ENCODE results near the gene DNMT3A. TPM values are rescaled to one million over a fixed set of nuclear protein-coding genes. Genes with fewer than 3 reads are reported as not detected.
A peak's percentile ranks its signal among the peaks of the same experiment; 100 is the strongest.

Gene DNMT3A
- total and polyA plus RNA-seq, 2 donors (not counting 1 experiment from before 2014, with no cell fraction given) = 8.9 to 24.5 TPM

DNA sequence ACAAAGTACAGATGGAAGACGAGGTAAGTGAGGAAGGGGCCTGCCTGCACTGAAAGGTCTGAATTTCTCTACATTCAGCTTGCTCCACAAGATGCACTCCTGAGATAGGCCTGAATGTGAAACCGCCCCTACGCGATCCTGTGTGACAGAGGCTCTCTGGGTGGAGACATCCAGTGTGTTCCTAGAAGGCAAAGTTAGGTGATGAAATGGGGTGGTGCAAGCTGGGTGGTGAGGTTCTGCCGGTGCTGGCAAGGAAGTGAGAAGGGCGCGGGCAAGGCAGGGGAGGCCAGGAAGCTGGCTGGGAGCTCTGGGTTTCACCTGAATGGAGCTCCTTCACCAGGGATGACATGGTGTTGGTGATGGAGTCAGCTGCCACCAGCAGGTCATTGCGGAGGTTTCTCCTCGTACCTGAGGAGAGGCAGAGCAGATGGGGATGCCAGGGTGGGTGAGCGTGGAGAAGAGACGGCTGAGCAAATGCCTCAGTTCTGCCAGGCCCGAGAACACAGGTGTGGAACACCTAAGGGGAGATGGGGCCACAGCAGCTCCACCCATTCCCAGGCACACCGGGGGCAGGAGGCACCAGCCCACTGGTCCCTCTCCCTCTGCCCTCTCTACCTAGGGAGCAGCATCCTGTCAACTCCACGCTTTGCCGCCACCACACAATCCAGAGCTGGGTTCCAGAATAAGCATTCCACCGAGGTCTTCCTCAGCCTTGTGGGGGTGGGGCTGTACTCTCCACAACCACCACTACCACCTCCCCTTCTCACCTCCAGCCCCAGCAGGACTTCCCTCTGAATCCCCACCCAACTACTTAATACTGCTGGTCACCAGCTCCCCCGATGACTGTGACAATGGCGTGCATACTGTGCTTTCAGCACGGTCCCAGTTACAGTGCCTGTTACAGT lies 45.5 kb upstream of the DNMT3A start:
- WGBS (ENCODE audit: insufficient coverage) = 93% methylated on average over 17 of the region's 19 CpGs
- no peak overlapping the region for H3K27ac ChIP-seq (ENCODE audit: low read length in 2 of 2)
- no peaks in the 10 kb centered on the region for H3K9me3 ChIP-seq (ENCODE audit: control extremely low read depth in 1 of 3, control insufficient read depth in 2 of 3, insufficient read depth in 1 of 3, low read length in 2 of 3)
- H3K4me1 ChIP-seq (ENCODE audit: control insufficient read depth in 2 of 2, insufficient read depth in 2 of 2, low read length in 2 of 2) = peaks cover 4 to 23% of the 10 kb centered on the region in 2 donors
- intact Hi-C loops (cut with micrococcal nuclease) = no loop called here
- ATAC-seq (ENCODE audit: low read depth) (no peak), DNase-seq (no peak)
- CTCF ChIA-PET = interaction anchor here (0.9 to 5.5 kb wide), 4 partner anchors 11 to 25 kb away, joined by 3 to 30 read pairs (median 4); no protein-coding TSS in a partner anchor
- H4K20me1 ChIP-seq (ENCODE audit: control insufficient read depth, insufficient read depth, low read length, poor library complexity, severe bottlenecking) = no peaks in the 10 kb centered on the region
- H3K27me3 Mint-ChIP-seq = no peaks in the 10 kb centered on the region
- TF ChIP-seq, protein P1, sequence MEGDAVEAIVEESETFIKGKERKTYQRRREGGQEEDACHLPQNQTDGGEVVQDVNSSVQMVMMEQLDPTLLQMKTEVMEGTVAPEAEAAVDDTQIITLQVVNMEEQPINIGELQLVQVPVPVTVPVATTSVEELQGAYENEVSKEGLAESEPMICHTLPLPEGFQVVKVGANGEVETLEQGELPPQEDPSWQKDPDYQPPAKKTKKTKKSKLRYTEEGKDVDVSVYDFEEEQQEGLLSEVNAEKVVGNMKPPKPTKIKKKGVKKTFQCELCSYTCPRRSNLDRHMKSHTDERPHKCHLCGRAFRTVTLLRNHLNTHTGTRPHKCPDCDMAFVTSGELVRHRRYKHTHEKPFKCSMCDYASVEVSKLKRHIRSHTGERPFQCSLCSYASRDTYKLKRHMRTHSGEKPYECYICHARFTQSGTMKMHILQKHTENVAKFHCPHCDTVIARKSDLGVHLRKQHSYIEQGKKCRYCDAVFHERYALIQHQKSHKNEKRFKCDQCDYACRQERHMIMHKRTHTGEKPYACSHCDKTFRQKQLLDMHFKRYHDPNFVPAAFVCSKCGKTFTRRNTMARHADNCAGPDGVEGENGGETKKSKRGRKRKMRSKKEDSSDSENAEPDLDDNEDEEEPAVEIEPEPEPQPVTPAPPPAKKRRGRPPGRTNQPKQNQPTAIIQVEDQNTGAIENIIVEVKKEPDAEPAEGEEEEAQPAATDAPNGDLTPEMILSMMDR (IDR thresholded peaks at IDR 0.05) = no peak
- TF ChIP-seq EZH2 (IDR thresholded peaks at IDR 0.05; ENCODE audit: borderline replicate concordance, insufficient read depth, low read depth, low read length, poor library complexity, severe bottlenecking) = no peak
- H3K36me3 ChIP-seq (replicated peaks in 1 of 2; ENCODE audit: control extremely low read depth in 1 of 2, control insufficient read depth in 1 of 2, extremely low read depth in 1 of 2, insufficient read depth in 2 of 2, low read length in 1 of 2) = peaks cover 0 to 5% of the 10 kb centered on the region in 2 experiments
- no peak overlapping the region for H3K4me3 ChIP-seq (ENCODE audit: control extremely low read depth in 1 of 5, extremely low read depth in 1 of 5, insufficient read depth in 1 of 5, low read depth in 2 of 5, low read length in 4 of 5)
- H3K79me2 ChIP-seq (ENCODE audit: control insufficient read depth, insufficient read depth, low read length) = no peaks in the 10 kb centered on the region
- H3K4me2 ChIP-seq (replicated peaks; ENCODE audit: low read depth, low read length, poor library complexity, severe bottlenecking) = peak overlapping the region; percentile 58
- no peaks in the 10 kb centered on the region for H3K9me3 Mint-ChIP-seq (ENCODE audit: insufficient read depth)
- peaks cover 29% of the 10 kb centered on the region for H3K4me1 Mint-ChIP-seq
- H2AFZ ChIP-seq (ENCODE audit: insufficient read depth, low read depth, low read length, poor library complexity, severe bottlenecking) = no peak overlapping the region
- POLR2A ChIA-PET = interaction anchor here (1.1 to 1.4 kb wide), 2 partner anchors 10 to 32 kb away, joined by 5 to 8 read pairs; no protein-coding TSS in a partner anchor
- H3K4me3 Mint-ChIP-seq = peak overlapping the region; percentile 57
- H3K27me3 ChIP-seq (replicated peaks in 1 of 4; ENCODE audit: control extremely low read depth in 1 of 4, control insufficient read depth in 3 of 4, insufficient read depth in 4 of 4, low read length in 3 of 4) = no peaks in the 10 kb centered on the region
- no peak overlapping the region for H3K9ac ChIP-seq (ENCODE audit: low read length)
- H3K27ac Mint-ChIP-seq = no peak overlapping the region

DNA sequence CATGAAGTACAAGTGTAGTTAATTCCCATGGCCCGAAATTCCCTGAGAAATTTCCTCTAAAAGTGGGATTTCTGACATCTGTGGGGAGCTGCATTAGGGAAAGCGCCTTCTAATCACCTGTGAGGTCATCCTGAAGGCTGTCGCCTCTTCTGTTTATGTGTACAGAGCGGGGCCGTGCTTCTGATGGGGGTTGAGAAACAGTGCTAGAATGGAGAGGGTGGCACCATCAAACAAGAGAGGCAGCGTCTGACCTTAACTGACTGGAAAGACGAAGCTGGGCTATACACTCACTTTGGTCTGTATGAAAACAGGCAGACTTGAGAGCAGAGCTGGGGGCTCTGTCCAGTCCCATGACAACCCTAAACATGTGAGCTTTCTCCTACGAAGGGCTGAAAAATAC lies 44.2 kb upstream of the DNMT3A start:
- peaks cover 29% of the 10 kb centered on the region for H3K4me1 Mint-ChIP-seq
- no peak overlapping the region for H3K4me3 ChIP-seq (ENCODE audit: control extremely low read depth in 1 of 5, extremely low read depth in 1 of 5, insufficient read depth in 1 of 5, low read depth in 2 of 5, low read length in 4 of 5)
- no peaks in the 10 kb centered on the region for H4K20me1 ChIP-seq (ENCODE audit: control insufficient read depth, insufficient read depth, low read length, poor library complexity, severe bottlenecking)
- no peak overlapping the region for H3K4me3 Mint-ChIP-seq
- ATAC-seq (ENCODE audit: low read depth) (no peak), DNase-seq (no peak)
- H3K27me3 Mint-ChIP-seq = no peaks in the 10 kb centered on the region
- peaks cover 4 to 23% of the 10 kb centered on the region in 2 donors for H3K4me1 ChIP-seq (ENCODE audit: control insufficient read depth in 2 of 2, insufficient read depth in 2 of 2, low read length in 2 of 2)
- no peak for TF ChIP-seq EZH2 (IDR thresholded peaks at IDR 0.05; ENCODE audit: borderline replicate concordance, insufficient read depth, low read depth, low read length, poor library complexity, severe bottlenecking)
- TF ChIP-seq, protein P1 (IDR thresholded peaks at IDR 0.05) = no peak
- no peak overlapping the region for H3K4me2 ChIP-seq (replicated peaks; ENCODE audit: low read depth, low read length, poor library complexity, severe bottlenecking)
- no peak overlapping the region for H3K27ac Mint-ChIP-seq
- peaks cover 0 to 5% of the 10 kb centered on the region in 2 experiments for H3K36me3 ChIP-seq (replicated peaks in 1 of 2; ENCODE audit: control extremely low read depth in 1 of 2, control insufficient read depth in 1 of 2, extremely low read depth in 1 of 2, insufficient read depth in 2 of 2, low read length in 1 of 2)
- H3K27me3 ChIP-seq (replicated peaks in 1 of 4; ENCODE audit: control extremely low read depth in 1 of 4, control insufficient read depth in 3 of 4, insufficient read depth in 4 of 4, low read length in 3 of 4) = no peaks in the 10 kb centered on the region
- POLR2A ChIA-PET = interaction anchor here (1.1 kb wide), 1 partner anchor 33 kb away, joined by 5 read pairs; no protein-coding TSS in a partner anchor
- CTCF ChIA-PET = interaction anchor here (0.7 to 5.5 kb wide), 4 partner anchors 10 to 35 kb away, joined by 3 to 30 read pairs (median 4); no protein-coding TSS in a partner anchor
- H3K9me3 Mint-ChIP-seq (ENCODE audit: insufficient read depth) = no peaks in the 10 kb centered on the region
- H3K9ac ChIP-seq (ENCODE audit: low read length) = no peak overlapping the region
- no peak overlapping the region for H3K27ac ChIP-seq (ENCODE audit: low read length in 2 of 2)
- H2AFZ ChIP-seq (ENCODE audit: insufficient read depth, low read depth, low read length, poor library complexity, severe bottlenecking) = no peak overlapping the region
- intact Hi-C loops (cut with micrococcal nuclease) = no loop called here
- H3K79me2 ChIP-seq (ENCODE audit: control insufficient read depth, insufficient read depth, low read length) = no peaks in the 10 kb centered on the region
- 96% methylated on average over 4 of the region's 8 CpGs for WGBS (ENCODE audit: insufficient coverage)
- H3K9me3 ChIP-seq (ENCODE audit: control extremely low read depth in 1 of 3, control insufficient read depth in 2 of 3, insufficient read depth in 1 of 3, low read length in 2 of 3) = no peaks in the 10 kb centered on the region

All from B cell (primary cell).